Effector memory CD8-positive, alpha-beta T cell (primary cell): ENCODE results near the gene SMIM10.
"Not testable (repeated sequence)": the region's sequence is repeated elsewhere in the genome, so short reads cannot be mapped to it uniquely, and the experiment has no call there.

Experiments used
- ATAC-seq: fragments of 150-1000 bp; cut with Tn5 transposase; replicated peaks from 2 replicates; pipeline ENCODE4 v1.10.0; 2021; ENCODE audit warnings: mild to moderate bottlenecking, moderate library complexity
- DNase-seq, 3 experiments: peaks; one replicate each; pipeline ENCODE4 v3.0.0; 2021
- H3K27ac Mint-ChIP-seq, 2 donors: one replicate each; pipeline ENCODE4 v1.8.0; 2022; ENCODE audit warnings: mild to moderate bottlenecking in 2 of 2, mixed read lengths in 2 of 2, moderate library complexity in 2 of 2
- H3K27me3 Mint-ChIP-seq, 2 donors: one replicate each; pipeline ENCODE4 v1.8.0; 2022; ENCODE audit warnings: mixed read lengths in 2 of 2
- H3K36me3 Mint-ChIP-seq: one replicate; pipeline ENCODE4 v1.8.0; 2022; ENCODE audit warnings: mild to moderate bottlenecking, moderate library complexity, mixed read lengths; ENCODE audit not compliant: insufficient read depth
- H3K4me1 Mint-ChIP-seq, 2 donors: one replicate each; pipeline ENCODE4 v1.8.0; 2022; ENCODE audit warnings: low read depth in 2 of 2, mixed read lengths in 2 of 2
- H3K4me3 Mint-ChIP-seq, 2 donors: one replicate each; pipeline ENCODE4 v1.8.0; 2022; ENCODE audit warnings: mild to moderate bottlenecking in 2 of 2, mixed read lengths in 2 of 2, moderate library complexity in 2 of 2
- H3K9me3 Mint-ChIP-seq, 2 donors: one replicate each; pipeline ENCODE4 v1.8.0; 2022; ENCODE audit warnings: mixed read lengths in 2 of 2

The SMIM10 gene

GRCh38 chrX:134997646-134998045, 6.9 kb downstream of the SMIM10 start:
- Mint-ChIP-seq H3K27me3 (no peaks in the 10 kb centered on the region), H3K36me3 (no peaks in the 10 kb centered on the region), H3K4me3 (no peak overlapping the region), H3K4me1 (peaks cover 0 to 3% of the 10 kb centered on the region in 2 donors), H3K9me3 (no peaks in the 10 kb centered on the region), H3K27ac (no peak overlapping the region)
- no peak for DNase-seq
- no peak for ATAC-seq

GRCh38 chrX:134998246-134998645, 7.5 kb downstream of the SMIM10 start:
- DNase-seq: no peak
- no peaks in the 10 kb centered on the region for H3K9me3 Mint-ChIP-seq
- ATAC-seq: no peak
- H3K27ac Mint-ChIP-seq: no peak overlapping the region
- H3K36me3 Mint-ChIP-seq: no peaks in the 10 kb centered on the region
- H3K4me1 Mint-ChIP-seq: peaks cover 0 to 4% of the 10 kb centered on the region in 2 donors
- no peak overlapping the region for H3K4me3 Mint-ChIP-seq
- H3K27me3 Mint-ChIP-seq: no peaks in the 10 kb centered on the region

GRCh38 chrX:134999469-134999868, 8.7 kb downstream of the SMIM10 start:
- H3K27ac Mint-ChIP-seq: no peak overlapping the region
- H3K4me3 Mint-ChIP-seq: no peak overlapping the region
- DNase-seq: no peak
- H3K4me1 Mint-ChIP-seq: peaks cover 6 to 11% of the 10 kb centered on the region in 2 donors
- H3K36me3 Mint-ChIP-seq: no peaks in the 10 kb centered on the region
- H3K27me3 Mint-ChIP-seq: no peaks in the 10 kb centered on the region
- no peak for ATAC-seq
- H3K9me3 Mint-ChIP-seq: no peaks in the 10 kb centered on the region

- DNase-seq (no peak), ATAC-seq (no peak)
- Mint-ChIP-seq H3K27me3 (no peaks in the 10 kb centered on the region), H3K9me3 (no peaks in the 10 kb centered on the region), H3K36me3 (no peaks in the 10 kb centered on the region), H3K4me3 (no peak overlapping the region), H3K27ac (no peak overlapping the region), H3K4me1 (peaks cover 8 to 11% of the 10 kb centered on the region in 2 donors)
Observed at GRCh38 chrX:135000516-135000915, 9.7 kb downstream of the SMIM10 start.

DNA sequence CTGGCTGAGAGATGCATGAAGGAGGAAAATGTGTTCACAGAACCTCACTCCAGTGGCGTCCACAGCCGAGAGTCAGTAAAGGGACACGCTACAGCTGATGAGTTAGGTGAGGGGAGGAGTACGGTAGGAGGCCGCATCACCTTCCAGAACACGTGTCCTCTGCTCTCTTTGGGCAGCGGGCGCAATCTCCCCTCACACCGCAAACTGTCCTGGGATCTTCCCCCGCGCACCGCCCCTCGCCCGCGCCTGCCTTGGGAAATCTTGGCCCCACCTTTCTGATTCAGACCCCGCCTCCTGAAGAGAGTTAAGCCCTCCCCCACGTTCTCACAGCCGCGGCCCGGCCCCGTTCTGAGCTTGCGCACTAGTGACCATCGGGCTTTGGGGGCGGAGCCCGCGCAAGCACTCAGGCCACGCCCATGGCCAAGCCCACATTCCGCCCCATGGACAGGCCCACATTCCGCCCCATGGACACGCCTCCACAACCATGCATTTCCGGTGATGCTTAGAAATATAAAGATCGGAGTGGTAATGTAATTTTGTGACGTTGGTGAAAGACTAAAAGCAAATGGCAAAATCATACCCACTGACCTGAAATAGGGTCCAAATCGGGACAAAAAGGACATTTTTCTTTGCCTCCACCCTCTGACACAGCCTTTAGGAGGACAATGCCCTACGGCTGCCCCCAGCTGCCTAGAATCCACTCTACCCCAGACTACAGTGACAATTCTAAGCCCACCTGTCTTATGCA, 13.3 kb downstream of the SMIM10 start:
- Mint-ChIP-seq H3K4me3 (peak overlapping the region; percentile 91 to 93), H3K27ac (peak overlapping the region; percentile 44 to 77), H3K27me3 (no peaks in the 10 kb centered on the region), H3K4me1 (peaks cover 8 to 11% of the 10 kb centered on the region in 2 donors), H3K9me3 (no peaks in the 10 kb centered on the region), H3K36me3 (no peaks in the 10 kb centered on the region)
- peak; percentile 88 to 91 (median 90) for DNase-seq
- peak; percentile 97 for ATAC-seq

DNA sequence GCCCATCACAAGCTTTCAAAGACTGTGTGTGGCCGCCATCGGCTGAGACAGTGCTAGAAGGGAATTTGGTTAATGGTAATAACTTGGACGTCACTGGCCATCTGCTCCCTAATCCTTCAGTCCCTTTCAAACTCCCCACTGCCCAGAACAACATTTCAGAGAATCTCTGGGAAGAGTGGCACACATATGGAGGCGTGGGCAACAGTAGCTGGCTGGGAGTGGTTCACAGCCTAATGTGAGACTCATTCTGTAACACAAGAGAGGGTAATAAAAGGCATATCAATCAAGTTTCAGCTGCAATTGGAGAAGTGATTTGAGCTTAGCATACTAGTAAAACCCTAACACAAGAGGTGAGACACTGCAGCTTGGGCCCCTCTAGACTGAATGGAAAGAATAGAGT, 15.4 kb downstream of the SMIM10 start:
- Mint-ChIP-seq H3K27me3 (no peaks in the 10 kb centered on the region), H3K36me3 (no peaks in the 10 kb centered on the region), H3K9me3 (no peaks in the 10 kb centered on the region), H3K27ac (no peak overlapping the region), H3K4me3 (no peak overlapping the region), H3K4me1 (peaks cover 8 to 11% of the 10 kb centered on the region in 2 donors)
- ATAC-seq (no peak), DNase-seq (no peak)

GRCh38 chrX:135009057-135009610, 18.3 kb downstream of the SMIM10 start:
- DNase-seq (no peak), ATAC-seq (no peak)
- H3K27ac Mint-ChIP-seq: no peak overlapping the region
- no peaks in the 10 kb centered on the region for H3K36me3 Mint-ChIP-seq
- peaks cover 1 to 5% of the 10 kb centered on the region in 2 donors for H3K4me1 Mint-ChIP-seq
- H3K9me3 Mint-ChIP-seq: no peaks in the 10 kb centered on the region
- no peaks in the 10 kb centered on the region for H3K27me3 Mint-ChIP-seq
- no peak overlapping the region for H3K4me3 Mint-ChIP-seq

GRCh38 chrX:135009838-135010237, 19.0 kb downstream of the SMIM10 start:
- H3K27ac Mint-ChIP-seq: no peak overlapping the region
- H3K4me3 Mint-ChIP-seq: no peak overlapping the region
- ATAC-seq (no peak), DNase-seq (no peak)
- H3K4me1 Mint-ChIP-seq: no peaks in the 10 kb centered on the region
- no peaks in the 10 kb centered on the region for H3K36me3 Mint-ChIP-seq
- no peaks in the 10 kb centered on the region for H3K27me3 Mint-ChIP-seq
- no peaks in the 10 kb centered on the region for H3K9me3 Mint-ChIP-seq

- Mint-ChIP-seq H3K4me1 (no peaks in the 10 kb centered on the region), H3K4me3 (no peak overlapping the region), H3K9me3 (no peaks in the 10 kb centered on the region), H3K27me3 (no peaks in the 10 kb centered on the region), H3K36me3 (no peaks in the 10 kb centered on the region), H3K27ac (no peak overlapping the region)
- no peak for DNase-seq
- ATAC-seq: no peak
Observed at GRCh38 chrX:135010921-135011320, 20.1 kb downstream of the SMIM10 start.

GRCh38 chrX:135015523-135016245, 24.9 kb downstream of the SMIM10 start:
- H3K27me3 Mint-ChIP-seq: peaks cover 0 to under 1% of the 10 kb centered on the region in 2 donors
- no peak overlapping the region for H3K27ac Mint-ChIP-seq
- H3K4me1 Mint-ChIP-seq: no peaks in the 10 kb centered on the region
- no peak for DNase-seq
- H3K9me3 Mint-ChIP-seq: no peaks in the 10 kb centered on the region
- no peak for ATAC-seq
- no peaks in the 10 kb centered on the region for H3K36me3 Mint-ChIP-seq
- H3K4me3 Mint-ChIP-seq: no peak overlapping the region

- not testable (repeated sequence) for H3K9me3 Mint-ChIP-seq, H3K27ac Mint-ChIP-seq, DNase-seq, ATAC-seq, H3K4me3 Mint-ChIP-seq, H3K36me3 Mint-ChIP-seq
- Mint-ChIP-seq H3K27me3 (peaks cover 31 to 40% of the 10 kb centered on the region in 2 donors), H3K4me1 (peaks cover 0 to 12% of the 10 kb centered on the region in 2 donors)
Observed at GRCh38 chrX:135019890-135020289, 29.1 kb downstream of the SMIM10 start.

DNA sequence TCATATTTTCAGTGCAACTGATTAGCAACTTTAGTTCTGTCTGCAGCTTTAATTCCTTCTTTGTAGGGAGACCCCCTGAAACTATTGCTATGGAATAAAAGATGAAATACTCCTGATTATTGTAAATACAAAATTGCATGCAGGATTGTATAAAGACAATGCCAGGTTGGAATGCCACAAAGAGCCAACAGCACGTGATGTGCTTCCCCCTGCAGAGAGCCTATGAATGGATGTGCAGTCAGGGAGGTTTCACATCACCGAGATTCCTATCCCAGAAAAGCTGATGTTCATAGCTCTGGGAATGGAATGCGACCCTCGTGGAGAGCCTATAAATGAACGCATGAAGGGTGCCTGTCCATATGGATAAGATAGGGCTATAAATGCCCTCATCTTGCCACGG, 33.0 kb downstream of the SMIM10 start:
- H3K36me3 Mint-ChIP-seq, H3K4me3 Mint-ChIP-seq, H3K27ac Mint-ChIP-seq, DNase-seq, ATAC-seq, H3K9me3 Mint-ChIP-seq: not testable (repeated sequence)
- H3K4me1 Mint-ChIP-seq: peaks cover 0 to 12% of the 10 kb centered on the region in 2 donors
- peaks cover 50 to 54% of the 10 kb centered on the region in 2 donors for H3K27me3 Mint-ChIP-seq

DNA sequence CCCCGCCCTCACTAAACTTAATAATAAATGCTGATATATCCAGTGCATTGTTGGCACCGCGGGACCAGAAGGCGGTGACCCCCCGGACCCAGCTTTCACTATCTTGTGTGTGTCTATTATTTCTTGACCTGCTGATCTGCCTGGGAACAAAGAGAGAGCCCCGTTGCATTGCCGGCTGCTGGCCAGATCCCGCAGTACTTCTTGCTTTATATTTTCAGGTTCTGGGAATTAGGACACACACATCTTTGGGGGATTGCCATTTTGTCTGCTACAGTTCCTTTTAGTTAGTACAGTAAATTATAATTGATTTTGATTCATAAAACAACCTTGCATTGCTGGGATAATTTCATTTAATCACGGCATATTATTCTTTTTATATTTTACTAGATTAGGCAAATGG, 33.7 kb downstream of the SMIM10 start:
- Mint-ChIP-seq H3K27me3 (peaks cover 50 to 54% of the 10 kb centered on the region in 2 donors), H3K36me3 (peaks cover 3% of the 10 kb centered on the region), H3K4me3 (no peak overlapping the region), H3K9me3 (no peaks in the 10 kb centered on the region), H3K4me1 (peaks cover 0 to 12% of the 10 kb centered on the region in 2 donors), H3K27ac (no peak overlapping the region)
- no peak for ATAC-seq
- DNase-seq: no peak
